NT2/D1 (cell line): ENCODE data around the gene BTRC.

Source experiments
- YY1 ChIP-seq: IDR thresholded peaks from 2 replicates; pipeline ENCODE4 v1.6.1; 2011; ENCODE audit not compliant: insufficient read length, insufficient read depth
- ZNF274 ChIP-seq: IDR thresholded peaks from 2 replicates; pipeline ENCODE4 v1.6.1; 2011; ENCODE audit warnings: mild to moderate bottlenecking, low read depth, low read length

GRCh38 chr10:101558671-101559595, 205.0 kb downstream of the BTRC start:
- no peak for TF ChIP-seq ZNF274
- no peak for TF ChIP-seq YY1
